PC-3 (cell line): ENCODE results near the gene ZNF804A.

Experiments used
- CTCF ChIP-seq: fragments of 300-600 bp; sonication (generic); conservative IDR thresholded peaks from 2 replicates; pipeline ENCODE4 v1.5.1; 2017; ENCODE audit warnings: antibody characterized with exemption, low read depth, mild to moderate bottlenecking, low read length
- EZH2 ChIP-seq: fragments of 300-600 bp; sonication (generic); IDR thresholded peaks from one replicate; pipeline ENCODE4 v1.6.1; 2017; ENCODE audit warnings: antibody characterized with exemption, mild to moderate bottlenecking, low read length; ENCODE audit not compliant: unreplicated experiment
- EZH2phosphoT487 ChIP-seq: fragments of 300-600 bp; sonication (generic); IDR thresholded peaks from 2 replicates; pipeline ENCODE4 v1.6.1; 2018; ENCODE audit warnings: mild to moderate bottlenecking, antibody characterized with exemption, low read length, borderline replicate concordance

GRCh38 chr2:184551626-184552025, 46.7 kb upstream of the ZNF804A start:
- TF ChIP-seq EZH2, result no peak
- TF ChIP-seq CTCF, result no peak
- TF ChIP-seq EZH2phosphoT487, result no peak
